Gastroesophageal sphincter (tissue), 4 donors: Measurements from ENCODE around the gene ELAVL3. TPM values are rescaled to one million over a fixed set of nuclear protein-coding genes. Genes with fewer than 3 reads are reported as not detected.
"Not testable (repeated sequence)": the region's sequence is repeated elsewhere in the genome, so short reads cannot be mapped to it uniquely, and the experiment has no call there.

Experiments
- ATAC-seq: fragments of 150-250 bp; one replicate; pipeline ENCODE4 v1.9.1; 2016; ENCODE audit warnings: mild to moderate bottlenecking, moderate library complexity
- H3K27ac ChIP-seq, 4 donors: fragments of 200-600 bp; sonication (generic) in 3 of 4; 1 replicate in 3 of 4; 2 replicates in 1 of 4; pipeline ENCODE4 v1.5.1; 2016 to 2019
- H3K27me3 ChIP-seq: fragments of 200-600 bp; sonication (generic); one replicate; pipeline ENCODE4 v1.5.1; 2019
- H3K36me3 ChIP-seq, 2 donors: fragments of 200-600 bp; sonication (generic); one replicate each; pipeline ENCODE4 v1.5.1; 2019; ENCODE audit warnings: control low read depth in 1 of 2
- H3K4me1 ChIP-seq, 3 donors: fragments of 200-600 bp; sonication (generic); 1 replicate in 2 of 3; 2 replicates in 1 of 3; pipeline ENCODE4 v1.5.1; 2016 to 2019; ENCODE audit warnings: control low read depth in 2 of 3
- H3K4me3 ChIP-seq, 2 donors: fragments of 200-600 bp; sonication (generic); one replicate each; pipeline ENCODE4 v1.5.1; 2019; ENCODE audit warnings: mild to moderate bottlenecking in 1 of 2, moderate library complexity in 1 of 2
- H3K9me3 ChIP-seq, 3 donors: fragments of 200-600 bp; sonication (generic); one replicate each; pipeline ENCODE4 v1.5.1; 2017 to 2019; ENCODE audit warnings: control low read depth in 2 of 3
- CTCF ChIP-seq, 4 experiments: fragments of 200-600 bp in 2 of 4; fragments of 450-650 bp in 2 of 4; sonication (generic) in 1 of 4; IDR thresholded peaks; one replicate each; pipeline ENCODE4 v1.5.1; 2017 to 2019; ENCODE audit warnings: antibody characterized with exemption in 4 of 4, mild to moderate bottlenecking in 2 of 4, moderate library complexity in 2 of 4
- EP300 ChIP-seq: sonication (generic); formaldehyde crosslinking; IDR thresholded peaks from one replicate; pipeline ENCODE4 v1.6.1; 2017; ENCODE audit warnings: antibody characterized with exemption, mild to moderate bottlenecking
- POLR2A ChIP-seq, 2 donors: fragments of 450-650 bp; IDR thresholded peaks; one replicate each; pipeline ENCODE4 v1.6.1; 2017; ENCODE audit warnings: antibody characterized with exemption in 2 of 2, mild to moderate bottlenecking in 2 of 2, moderate library complexity in 1 of 2
- POLR2AphosphoS5 ChIP-seq: sonication (generic); formaldehyde crosslinking; IDR thresholded peaks from one replicate; pipeline ENCODE4 v1.6.1; 2017; ENCODE audit warnings: antibody characterized with exemption
- WGBS, 2 donors: methylation state at CpG; one replicate each; pipeline ENCODE4 v1.1.5; 2018; ENCODE audit warnings: low coverage in 1 of 2; 5-methylcytosine and 5-hydroxymethylcytosine counted together
- total RNA-seq, 4 donors: library from RNA; depleted of rRNA; stranded (reverse); fragments of >200 nt; gene quantifications; one replicate each; pipeline ENCODE4 v1.1.0, GENCODE V29; 2016

Gene ELAVL3
- total RNA-seq, 4 donors from 2014 or later: 0.04 to 3.3 (median 0.27) TPM; not detected in 1

GRCh38 chr19:11475861-11476260 lies 5.0 kb downstream of the ELAVL3 start:
- ATAC-seq: no peak
- no peak overlapping the region for H3K27ac ChIP-seq
- no peak overlapping the region for H3K4me3 ChIP-seq
- H3K4me1 ChIP-seq: peaks cover 3 to 17% (median 8%) of the 10 kb centered on the region in 3 donors
- TF ChIP-seq EP300: no peak
- TF ChIP-seq CTCF (IDR thresholded peaks at IDR 0.05): no peak
- TF ChIP-seq POLR2AphosphoS5: no peak
- no peak for TF ChIP-seq POLR2A (IDR thresholded peaks at IDR 0.05)
- peaks cover 34% of the 10 kb centered on the region for H3K27me3 ChIP-seq
- WGBS, 2 donors: 33 to 64% methylated on average over 1 to 4 of the region's 8 CpGs
- no peaks in the 10 kb centered on the region for H3K36me3 ChIP-seq
- peaks cover 0 to 5% (median 0%) of the 10 kb centered on the region in 3 donors for H3K9me3 ChIP-seq

GRCh38 chr19:11475343-11475742 lies 5.5 kb downstream of the ELAVL3 start:
- not testable (repeated sequence) for ATAC-seq, H3K4me3 ChIP-seq, H3K36me3 ChIP-seq, H3K9me3 ChIP-seq, H3K27ac ChIP-seq
- Histone ChIP-seq H3K27me3 (peaks cover 32% of the 10 kb centered on the region), H3K4me1 (peaks cover 3 to 12% (median 8%) of the 10 kb centered on the region in 3 donors)
- 94 to 100% methylated on average over 1 to 3 of the region's 3 CpGs for WGBS, 2 donors

- no peak overlapping the region for H3K4me3 ChIP-seq
- ATAC-seq: no peak
- WGBS, 2 donors: 61 to 77% methylated on average over 3 to 4 of the region's 4 CpGs
- no peaks in the 10 kb centered on the region for H3K36me3 ChIP-seq
- no peaks in the 10 kb centered on the region for H3K9me3 ChIP-seq
- H3K4me1 ChIP-seq: no peaks in the 10 kb centered on the region
- no peak for TF ChIP-seq CTCF (IDR thresholded peaks at IDR 0.05)
- H3K27ac ChIP-seq: no peak overlapping the region
- H3K27me3 ChIP-seq: peaks cover 23% of the 10 kb centered on the region
Observed at GRCh38 chr19:11473725-11474124, 7.1 kb downstream of the ELAVL3 start.

GRCh38 chr19:11468266-11468845 lies 12.5 kb downstream of the ELAVL3 start:
- H3K4me1 ChIP-seq, H3K36me3 ChIP-seq, ATAC-seq, H3K4me3 ChIP-seq, H3K9me3 ChIP-seq, H3K27ac ChIP-seq: not testable (repeated sequence)
- 50% methylated on average over 1 to 8 of the region's 8 CpGs for WGBS, 2 donors
- peaks cover 36% of the 10 kb centered on the region for H3K27me3 ChIP-seq

- Histone ChIP-seq H3K36me3 (no peaks in the 10 kb centered on the region), H3K27ac (no peak overlapping the region), H3K27me3 (peaks cover 21% of the 10 kb centered on the region), H3K9me3 (no peaks in the 10 kb centered on the region), H3K4me1 (no peaks in the 10 kb centered on the region), H3K4me3 (no peak overlapping the region)
- no peak for ATAC-seq
- TF ChIP-seq POLR2A (IDR thresholded peaks at IDR 0.05) (no peak), EP300 (no peak), CTCF (IDR thresholded peaks at IDR 0.05) (no peak), POLR2AphosphoS5 (no peak)
- WGBS, 2 donors: no CpG with 5 or more reads among the region's 8 CpGs
Observed at GRCh38 chr19:11465600-11465999, 15.2 kb downstream of the ELAVL3 start.

DNA sequence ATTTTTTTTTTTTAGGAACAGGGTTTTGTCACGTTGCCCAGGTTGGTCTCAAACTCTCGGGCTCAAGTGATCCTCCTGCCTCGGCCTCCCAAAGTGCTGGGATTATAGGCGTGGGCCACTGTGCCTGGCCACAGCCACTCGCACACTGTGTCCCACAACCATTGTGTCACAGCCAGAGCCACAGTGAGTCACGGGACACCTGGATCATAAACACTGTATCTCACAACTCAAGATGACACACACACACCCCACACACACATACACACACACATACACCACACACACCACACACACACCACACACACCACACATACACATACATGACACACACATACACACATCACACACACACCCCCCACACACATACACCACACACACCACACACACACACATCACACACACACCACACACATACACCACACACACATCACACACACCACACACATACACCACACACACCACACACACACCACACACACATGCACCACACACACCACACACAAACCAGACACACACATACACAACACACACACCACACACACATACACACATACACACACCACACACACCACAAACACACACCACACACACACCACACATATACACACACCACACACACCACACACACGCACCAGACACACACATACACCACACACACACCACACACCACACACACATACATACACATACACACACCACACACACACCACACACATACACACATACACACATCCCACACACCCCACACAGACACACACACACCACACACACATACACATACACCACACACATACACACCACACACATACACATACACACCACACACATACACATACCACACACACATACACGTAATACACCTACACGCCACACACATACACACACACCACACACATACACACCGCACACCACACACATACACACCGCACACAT lies 16.2 kb downstream of the ELAVL3 start:
- H3K9me3 ChIP-seq: no peaks in the 10 kb centered on the region
- TF ChIP-seq CTCF (IDR thresholded peaks at IDR 0.05) (no peak), EP300 (no peak)
- no peak overlapping the region for H3K4me3 ChIP-seq
- ATAC-seq: no peak
- H3K27me3 ChIP-seq: peaks cover 24% of the 10 kb centered on the region
- no peak overlapping the region for H3K27ac ChIP-seq
- no peaks in the 10 kb centered on the region for H3K4me1 ChIP-seq
- no peaks in the 10 kb centered on the region for H3K36me3 ChIP-seq
- WGBS, 2 donors: 54 to 71% methylated on average over 2 to 6 of the region's 11 CpGs
